ENCODE results near the gene ANKDD1B.
"Not testable (repeated sequence)": the region's sequence is repeated elsewhere in the genome, so short reads cannot be mapped to it uniquely, and the experiment has no call there.

Gene ANKDD1B

DNA sequence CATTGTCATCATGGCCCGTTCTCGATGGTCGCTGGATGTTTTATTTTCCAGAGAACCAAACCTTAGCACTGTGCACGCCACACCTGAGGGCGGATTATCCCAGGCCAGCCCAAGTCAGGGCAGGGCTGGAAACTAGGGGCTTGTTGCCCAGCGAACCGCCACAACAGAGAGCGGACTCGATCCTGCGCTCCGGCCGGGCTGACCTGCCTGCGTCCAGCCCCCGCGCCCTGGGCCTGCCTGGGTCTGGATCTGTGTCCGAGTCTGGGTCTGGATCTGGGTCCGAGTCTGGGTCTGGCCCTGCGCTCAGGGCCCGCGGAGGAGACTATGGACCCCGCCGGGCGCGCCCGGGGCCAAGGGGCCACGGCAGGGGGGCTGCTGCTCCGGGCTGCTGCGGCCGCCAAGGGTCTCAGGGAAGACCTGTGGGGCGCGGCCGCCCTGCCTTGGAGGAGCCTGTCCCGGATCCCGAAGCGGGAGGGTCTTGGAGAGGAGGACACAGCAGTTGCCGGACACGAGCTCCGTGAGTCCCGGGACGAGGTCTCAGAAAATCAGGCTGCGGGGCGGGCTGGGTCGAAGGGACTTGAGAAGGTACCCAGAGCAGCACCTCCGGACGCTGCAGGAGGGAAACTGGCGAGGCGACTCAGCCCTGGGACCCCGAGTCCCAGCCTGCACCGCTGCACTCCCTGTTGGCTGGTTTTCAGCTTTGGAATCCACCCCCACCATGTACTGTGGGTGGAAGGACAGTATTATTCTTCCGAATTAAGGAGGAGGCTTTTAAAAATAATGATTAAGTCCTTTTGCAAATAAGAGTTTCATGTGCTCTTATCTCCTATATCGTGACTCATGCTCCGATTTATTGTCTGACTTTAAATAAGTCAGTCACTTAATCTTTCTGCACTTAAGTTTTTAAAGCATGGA lies at the start of gene ANKDD1B:
ANKDD1B (plus strand) TSS at position 143 of the 915 bp plus-strand sequence; CDS start at position 325, 182 bp downstream.
- no peak for DNase-seq

GRCh38 chr5:75565991-75566709 lies 45.1 kb upstream of the ANKDD1B start:
- DNase-seq = not testable (repeated sequence)

- no peak for DNase-seq
These were observed 44.4 kb upstream of the ANKDD1B start for GRCh38 chr5:75566710-75567309.

- no peak for DNase-seq
These were observed 43.5 kb upstream of the ANKDD1B start for GRCh38 chr5:75567710-75568109.

- DNase-seq = no peak
These were observed 43.1 kb upstream of the ANKDD1B start for GRCh38 chr5:75568202-75568601.

DNA sequence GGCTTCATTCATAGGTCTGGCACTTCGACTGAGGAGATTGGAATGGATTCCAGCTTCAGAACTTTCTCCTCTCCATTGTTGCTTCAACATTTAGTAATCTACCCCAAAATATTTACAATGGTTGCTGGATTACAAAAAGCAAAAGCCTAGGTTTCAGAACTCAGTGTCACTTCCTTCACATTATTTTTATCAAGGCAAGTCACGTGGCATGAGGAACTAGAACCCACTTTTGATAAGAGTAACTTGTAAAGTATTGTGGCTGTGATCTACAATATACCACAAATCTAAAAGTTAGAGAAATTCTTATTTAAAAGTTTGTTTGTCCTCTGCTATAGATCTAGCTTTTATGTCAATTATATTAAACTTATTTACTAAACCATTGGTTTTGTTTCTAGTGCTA lies 39.7 kb upstream of the ANKDD1B start:
- no peak for DNase-seq

GRCh38 chr5:75574791-75575190 lies 36.5 kb upstream of the ANKDD1B start:
- DNase-seq = no peak

DNA sequence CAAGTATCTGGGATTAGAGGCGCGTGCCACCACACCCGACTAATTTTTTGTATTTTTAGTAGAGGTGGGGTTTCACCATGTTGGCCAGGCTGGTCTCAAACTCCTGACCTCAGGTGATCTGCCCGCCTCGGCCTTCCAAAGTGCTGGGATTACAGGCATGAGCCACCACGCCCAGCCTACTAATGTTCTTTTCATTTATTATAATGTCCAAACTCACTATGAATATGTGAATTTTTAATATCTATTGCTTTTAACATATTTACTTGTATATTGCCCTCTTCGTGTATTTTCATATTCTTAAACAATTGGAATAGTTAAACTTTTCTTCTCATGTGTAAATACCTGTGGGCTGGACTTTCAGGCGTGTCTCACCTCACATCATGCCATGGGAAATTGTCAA lies 33.0 kb upstream of the ANKDD1B start:
- not testable (repeated sequence) for DNase-seq

DNA sequence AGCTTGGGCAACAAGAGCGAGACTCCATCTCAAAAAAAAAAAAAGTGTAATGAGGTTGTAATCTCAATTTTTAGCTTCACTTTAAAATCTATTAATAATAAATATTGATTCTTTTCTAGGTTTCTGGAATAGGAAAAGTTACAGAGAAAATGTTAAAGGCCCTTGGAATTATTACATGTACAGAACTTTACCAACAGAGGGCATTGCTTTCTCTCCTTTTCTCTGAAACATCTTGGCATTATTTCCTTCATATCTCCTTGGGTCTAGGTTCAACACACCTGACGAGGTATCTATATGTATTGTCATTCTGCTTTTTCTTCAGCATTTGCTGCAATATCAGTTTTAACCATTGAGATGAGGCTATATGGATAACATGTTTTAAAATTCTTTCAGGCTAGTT lies 26.6 kb upstream of the ANKDD1B start:
- no peak for DNase-seq

GRCh38 chr5:75588666-75589065 lies 22.6 kb upstream of the ANKDD1B start:
- no peak for DNase-seq

GRCh38 chr5:75600535-75600934 lies 10.7 kb upstream of the ANKDD1B start:
- DNase-seq = no peak

DNA sequence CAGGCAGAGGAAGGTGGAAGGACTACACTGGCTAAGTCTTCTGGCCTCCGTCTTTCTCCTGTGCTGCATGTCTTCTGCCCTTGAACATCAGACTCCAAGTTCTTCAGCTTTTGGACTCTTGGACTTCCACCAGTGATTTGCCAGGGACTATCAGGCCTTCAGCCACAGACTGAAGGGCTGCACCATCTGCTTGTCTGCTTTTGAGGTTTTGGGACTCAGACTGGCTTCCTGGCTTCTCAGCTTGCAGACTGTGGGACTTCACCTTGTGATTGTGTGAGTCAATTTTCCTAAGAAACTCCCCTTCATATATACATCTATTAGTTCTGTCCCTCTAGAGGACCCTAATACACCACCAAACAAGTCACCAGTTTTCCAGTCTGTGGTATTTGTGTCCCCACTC lies 9.7 kb upstream of the ANKDD1B start:
- DNase-seq = no peak

- no peak for DNase-seq
These were observed 9.3 kb upstream of the ANKDD1B start for GRCh38 chr5:75601996-75602395.

DNA sequence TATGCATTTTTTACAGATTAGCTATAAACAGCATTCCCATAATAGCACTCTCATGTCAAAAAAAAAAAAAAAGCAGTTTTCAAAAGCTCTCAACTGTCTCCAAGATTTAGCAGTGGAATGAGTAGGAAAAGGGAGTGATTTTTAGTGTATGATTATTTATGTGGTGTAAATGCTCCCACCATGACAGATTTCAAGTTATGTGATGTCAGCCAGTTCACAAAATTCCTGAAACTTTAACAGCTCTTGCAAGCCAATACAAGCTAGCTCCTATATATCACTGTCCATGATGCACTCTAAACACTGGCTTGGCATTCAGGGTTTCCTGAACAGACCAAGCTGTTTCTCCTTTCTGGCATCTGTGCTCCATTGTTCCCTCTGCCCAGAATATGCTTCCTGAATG lies 7.9 kb upstream of the ANKDD1B start:
- DNase-seq = no peak

DNA sequence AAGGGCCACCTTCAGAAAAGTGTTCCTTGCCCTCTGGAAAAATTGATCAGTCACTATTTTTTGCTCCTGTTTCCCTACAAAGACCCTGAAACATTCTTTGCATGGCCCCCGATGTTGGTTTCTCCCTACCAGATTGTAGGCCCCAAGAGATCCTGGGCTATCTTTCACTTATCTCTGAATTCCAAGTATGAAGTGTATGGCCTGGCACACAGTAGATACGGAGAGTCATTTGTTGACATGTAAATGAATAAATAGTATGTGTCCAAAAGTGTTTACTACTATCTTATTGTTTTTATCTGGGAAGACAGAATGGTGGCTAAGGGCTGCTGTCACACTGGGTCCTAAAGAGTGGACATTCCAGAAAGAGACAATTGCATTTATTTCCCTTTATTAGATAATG lies 7.4 kb upstream of the ANKDD1B start:
- no peak for DNase-seq

DNA sequence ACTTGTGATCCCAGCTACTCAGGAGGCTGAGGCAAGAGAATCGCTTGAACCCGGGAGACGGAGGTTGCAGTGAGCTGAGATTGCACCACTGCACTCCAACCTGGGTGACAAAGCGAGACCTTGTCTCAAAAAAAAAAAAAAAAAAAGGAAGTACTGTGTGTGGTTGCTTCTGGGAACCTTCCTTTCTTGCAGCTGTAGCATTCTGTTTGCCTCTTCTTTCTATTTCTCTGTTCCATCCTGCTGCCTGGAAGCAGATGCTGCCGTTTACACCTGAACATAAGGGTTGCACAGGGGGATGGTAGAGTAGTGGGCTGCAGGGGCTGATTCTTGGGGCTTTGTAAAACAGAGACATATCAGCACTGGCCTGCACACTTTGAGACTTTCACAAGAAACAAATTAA lies 3.9 kb upstream of the ANKDD1B start:
- DNase-seq = not testable (repeated sequence)

DNA sequence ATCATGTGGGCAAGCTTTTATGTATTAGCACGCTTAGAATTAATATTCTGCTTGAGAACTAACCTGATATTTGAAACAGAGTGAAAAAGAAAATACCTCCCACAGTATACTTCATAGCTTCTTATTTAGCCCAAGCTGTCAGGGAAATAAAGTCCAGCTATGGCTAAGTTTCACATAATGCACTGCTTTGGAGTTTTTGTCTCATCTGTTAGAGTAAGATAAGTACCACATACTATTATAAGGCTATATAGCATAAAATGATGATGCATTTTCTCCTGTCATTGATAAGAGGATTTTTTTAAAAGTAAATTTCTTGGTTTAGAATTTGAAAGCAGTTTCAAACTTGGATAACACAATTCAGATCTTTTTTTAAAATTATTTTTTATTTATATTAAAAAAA lies 2.4 kb upstream of the ANKDD1B start:
- no peak for DNase-seq

- DNase-seq = no peak
These were observed 1.1 kb upstream of the ANKDD1B start for GRCh38 chr5:75610201-75610600.

GRCh38 chr5:75610859-75611310 lies 368 bp upstream of the ANKDD1B start:
- DNase-seq = not testable (repeated sequence)

- no peak for DNase-seq
These were observed 945 bp downstream of the ANKDD1B start for GRCh38 chr5:75612226-75612569.

DNA sequence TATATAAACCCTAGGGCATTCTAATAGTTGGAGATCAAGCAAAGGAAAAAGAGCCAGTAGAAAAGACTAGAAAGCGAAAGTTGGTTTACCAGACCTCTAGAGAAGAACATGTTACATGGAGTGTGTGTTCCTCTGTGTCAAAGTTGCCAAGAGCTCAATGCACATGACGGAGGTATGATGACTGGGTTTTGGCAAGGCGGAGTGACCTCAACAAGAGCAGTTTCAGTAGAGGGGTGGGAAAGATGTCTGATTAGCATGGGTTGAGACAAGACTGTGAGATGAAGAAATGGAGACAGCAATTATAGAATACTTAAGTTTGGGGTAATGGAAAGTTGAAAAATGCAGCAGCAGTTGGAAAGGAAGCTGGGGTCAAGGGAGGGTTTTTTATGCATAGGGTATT lies 1.6 kb downstream of the ANKDD1B start:
- DNase-seq = no peak

DNA sequence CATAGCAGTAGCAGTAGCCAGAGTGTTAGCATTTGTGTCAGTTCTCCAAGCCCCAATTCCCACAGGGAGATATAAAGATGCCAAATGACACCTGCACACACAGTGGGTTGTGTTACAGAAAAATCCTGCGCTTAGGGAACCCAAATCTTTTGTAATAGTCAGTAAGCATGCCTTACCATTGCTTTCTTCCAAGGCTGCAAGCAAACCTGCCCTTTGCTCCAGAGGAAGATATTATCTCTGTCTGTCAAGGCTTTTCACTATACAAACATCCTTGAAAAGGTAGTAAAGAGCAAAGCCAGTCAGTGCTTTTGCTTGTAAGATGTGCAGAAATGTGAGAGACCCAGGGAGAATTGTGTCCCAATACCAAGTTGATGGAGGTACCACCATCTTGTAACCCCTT lies 2.9 kb downstream of the ANKDD1B start:
- DNase-seq = no peak

GRCh38 chr5:75616371-75616881 lies 5.2 kb downstream of the ANKDD1B start:
- no peak for DNase-seq

Measured in NCI-H526 treated with DMSO at 0.1 percent for 48 hours (cell line).